GM12801 (cell line): ENCODE measurements around the gene CEP170.

Experiments used
- CTCF ChIP-seq: IDR thresholded peaks from one replicate; pipeline ENCODE4 v1.5.1; 2011; ENCODE audit warnings: control low read depth; ENCODE audit not compliant: insufficient read length; ENCODE audit errors: extremely low read depth

Gene CEP170

GRCh38 chr1:243273945-243274344, 18.9 kb upstream of the CEP170 start:
- no peak for TF ChIP-seq CTCF

GRCh38 chr1:243273506-243273905, 18.4 kb upstream of the CEP170 start:
- no peak for TF ChIP-seq CTCF

GRCh38 chr1:243272401-243272800, 17.3 kb upstream of the CEP170 start:
- TF ChIP-seq CTCF = no peak

GRCh38 chr1:243271996-243272395, 16.9 kb upstream of the CEP170 start:
- no peak for TF ChIP-seq CTCF

GRCh38 chr1:243270097-243270864, 15.2 kb upstream of the CEP170 start:
- TF ChIP-seq CTCF = no peak

GRCh38 chr1:243269461-243269801, 14.3 kb upstream of the CEP170 start:
- no peak for TF ChIP-seq CTCF

- TF ChIP-seq CTCF = no peak
Observed at GRCh38 chr1:243268751-243269460, 13.8 kb upstream of the CEP170 start.
